Vagina (tissue), 2 donors: ENCODE results near the gene GJD4. TPM values are rescaled to one million over a fixed set of nuclear protein-coding genes. Genes with fewer than 3 reads are reported as not detected.

Source experiments
- DNase-seq, 2 donors: peaks; one replicate each; pipeline ENCODE4 v3.0.0-alpha.2; 2017; ENCODE audit errors: extremely low spot score in 2 of 2
- H3K27ac ChIP-seq: fragments of 200-600 bp; sonication (generic); one replicate; pipeline ENCODE4 v1.5.1; 2019
- H3K27me3 ChIP-seq: fragments of 200-600 bp; sonication (generic); one replicate; pipeline ENCODE4 v1.5.1; 2019
- H3K36me3 ChIP-seq, 2 donors: fragments of 200-600 bp; sonication (generic); one replicate each; pipeline ENCODE4 v1.5.1; 2017 to 2019
- H3K4me1 ChIP-seq: fragments of 200-600 bp; sonication (generic); one replicate; pipeline ENCODE4 v1.5.1; 2019
- H3K4me3 ChIP-seq, 2 donors: fragments of 200-600 bp; sonication (generic); 1 replicate in 1 of 2; 2 replicates in 1 of 2; pipeline ENCODE4 v1.5.1; 2016 to 2019
- H3K9me3 ChIP-seq: fragments of 200-600 bp; sonication (generic); one replicate; pipeline ENCODE4 v1.5.1; 2019
- POLR2A ChIP-seq, 2 donors: fragments of 450-650 bp; IDR thresholded peaks; one replicate each; pipeline ENCODE4 v1.6.1; 2017; ENCODE audit warnings: antibody characterized with exemption in 2 of 2, mild to moderate bottlenecking in 2 of 2, moderate library complexity in 2 of 2
- POLR2AphosphoS5 ChIP-seq, 2 donors: sonication (generic); formaldehyde crosslinking; IDR thresholded peaks; one replicate each; pipeline ENCODE4 v1.9.0; 2017; ENCODE audit warnings: antibody characterized with exemption in 2 of 2, mild to moderate bottlenecking in 2 of 2, low read depth in 1 of 2; ENCODE audit not compliant: insufficient read depth in 1 of 2
- intact Hi-C: fragments of 100-400 bp; cut with DNase I; formaldehyde crosslinking; loops from one replicate; pipeline ENCODE4 v1.15.1; 2023
- total RNA-seq: library from RNA; depleted of rRNA; stranded (reverse); fragments of >200 nt; gene quantifications from one replicate; pipeline ENCODE4 v1.2.3, GENCODE V29; 2016
- TF ChIP-seq, protein P1 (sequence below), 3 experiments: fragments of 450-650 bp in 2 of 3; fragments of 200-600 bp in 1 of 3; sonication (generic) in 1 of 3; IDR thresholded peaks; one replicate each; pipeline ENCODE4 v1.5.1; 2017 to 2019; ENCODE audit warnings: antibody characterized with exemption in 3 of 3, mild to moderate bottlenecking in 2 of 3, moderate library complexity in 2 of 3

GJD4 gene
- total RNA-seq, 1 donor from 2014 or later = not detected

DNA sequence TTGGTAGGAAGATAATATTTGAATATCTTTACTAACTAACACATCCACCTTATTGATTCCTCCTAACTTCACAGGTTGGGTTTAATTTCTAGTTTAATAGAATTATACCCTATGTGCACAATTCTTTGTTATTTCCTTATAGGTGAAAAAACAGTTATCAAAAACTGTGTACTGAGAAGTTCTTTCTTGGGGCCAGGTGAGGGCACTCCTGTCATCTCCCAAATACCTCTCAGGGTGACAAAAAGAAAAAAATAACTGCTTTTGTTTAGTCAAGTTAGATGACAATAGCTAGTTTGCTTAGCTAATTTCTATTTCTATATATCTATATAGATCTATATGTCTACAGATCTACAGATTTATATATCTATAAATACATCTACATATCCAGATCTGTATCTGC, 26.9 kb downstream of the GJD4 start:
- Histone ChIP-seq H3K27me3 (no peaks in the 10 kb centered on the region), H3K4me1 (no peaks in the 10 kb centered on the region), H3K4me3 (no peak overlapping the region), H3K9me3 (no peaks in the 10 kb centered on the region), H3K36me3 (no peaks in the 10 kb centered on the region), H3K27ac (no peak overlapping the region)
- intact Hi-C loops = no loop called here
- TF ChIP-seq POLR2AphosphoS5 (IDR thresholded peaks at IDR 0.05; ENCODE audit: insufficient read depth in 1 of 2, low read depth in 1 of 2) (no peak), POLR2A (IDR thresholded peaks at IDR 0.05) (no peak)
- TF ChIP-seq, protein P1, sequence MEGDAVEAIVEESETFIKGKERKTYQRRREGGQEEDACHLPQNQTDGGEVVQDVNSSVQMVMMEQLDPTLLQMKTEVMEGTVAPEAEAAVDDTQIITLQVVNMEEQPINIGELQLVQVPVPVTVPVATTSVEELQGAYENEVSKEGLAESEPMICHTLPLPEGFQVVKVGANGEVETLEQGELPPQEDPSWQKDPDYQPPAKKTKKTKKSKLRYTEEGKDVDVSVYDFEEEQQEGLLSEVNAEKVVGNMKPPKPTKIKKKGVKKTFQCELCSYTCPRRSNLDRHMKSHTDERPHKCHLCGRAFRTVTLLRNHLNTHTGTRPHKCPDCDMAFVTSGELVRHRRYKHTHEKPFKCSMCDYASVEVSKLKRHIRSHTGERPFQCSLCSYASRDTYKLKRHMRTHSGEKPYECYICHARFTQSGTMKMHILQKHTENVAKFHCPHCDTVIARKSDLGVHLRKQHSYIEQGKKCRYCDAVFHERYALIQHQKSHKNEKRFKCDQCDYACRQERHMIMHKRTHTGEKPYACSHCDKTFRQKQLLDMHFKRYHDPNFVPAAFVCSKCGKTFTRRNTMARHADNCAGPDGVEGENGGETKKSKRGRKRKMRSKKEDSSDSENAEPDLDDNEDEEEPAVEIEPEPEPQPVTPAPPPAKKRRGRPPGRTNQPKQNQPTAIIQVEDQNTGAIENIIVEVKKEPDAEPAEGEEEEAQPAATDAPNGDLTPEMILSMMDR (IDR thresholded peaks at IDR 0.05) = no peak
- no peak for DNase-seq

DNA sequence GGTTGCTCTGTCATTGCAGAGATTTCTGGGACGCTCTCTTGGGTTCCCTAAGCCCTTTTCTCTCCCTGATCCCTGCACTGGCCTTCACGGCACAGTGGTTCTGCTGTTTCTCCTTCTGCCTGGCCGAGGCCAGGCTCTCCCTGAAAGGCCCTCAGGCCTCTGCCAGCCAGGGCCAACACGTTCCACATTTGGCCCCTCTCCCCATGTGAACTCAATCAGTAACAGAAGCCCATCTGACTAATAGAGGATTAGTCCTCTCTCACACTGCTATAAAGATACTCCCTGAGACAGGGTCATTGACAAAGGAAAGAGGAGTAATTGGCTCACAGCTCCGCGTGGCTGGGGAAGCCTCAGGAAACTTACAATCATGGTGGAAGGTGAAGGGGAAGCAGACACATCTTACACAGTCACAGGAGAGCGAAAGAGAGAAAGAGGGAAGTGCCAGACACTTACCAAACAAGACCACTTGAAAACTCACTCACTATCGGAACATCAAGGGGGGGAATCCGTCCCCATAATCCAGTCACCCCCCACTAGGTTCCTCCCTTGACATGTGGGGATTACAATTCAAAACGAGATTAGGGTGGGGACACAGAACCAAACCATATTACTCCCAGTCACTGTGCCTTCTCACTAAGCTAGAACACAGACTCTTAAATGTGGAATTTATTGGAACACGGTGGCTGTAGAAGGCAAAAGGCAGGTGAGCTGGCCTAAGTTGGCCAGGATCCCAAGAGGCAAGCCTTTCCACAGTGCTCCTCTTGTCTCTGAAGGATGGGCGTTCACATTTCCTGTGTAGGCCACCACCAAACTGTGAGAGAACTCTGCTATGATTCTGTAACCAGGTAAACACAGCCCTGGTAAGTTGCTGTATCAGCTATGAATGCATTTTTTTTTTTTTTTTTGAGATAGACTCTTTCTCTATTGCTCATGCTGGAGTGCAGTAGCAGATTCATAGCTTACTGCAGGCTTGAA, 28.2 kb downstream of the GJD4 start:
- TF ChIP-seq, protein P1 (IDR thresholded peaks at IDR 0.05) = no peak
- no peak for TF ChIP-seq POLR2AphosphoS5 (IDR thresholded peaks at IDR 0.05; ENCODE audit: insufficient read depth in 1 of 2, low read depth in 1 of 2)
- TF ChIP-seq POLR2A (IDR thresholded peaks at IDR 0.05) = no peak
- intact Hi-C loops = no loop called here
- no peaks in the 10 kb centered on the region for H3K9me3 ChIP-seq
- H3K4me3 ChIP-seq = no peak overlapping the region
- H3K27me3 ChIP-seq = no peaks in the 10 kb centered on the region
- H3K27ac ChIP-seq = no peak overlapping the region
- DNase-seq = no peak
- H3K36me3 ChIP-seq = no peaks in the 10 kb centered on the region
- no peaks in the 10 kb centered on the region for H3K4me1 ChIP-seq

DNA sequence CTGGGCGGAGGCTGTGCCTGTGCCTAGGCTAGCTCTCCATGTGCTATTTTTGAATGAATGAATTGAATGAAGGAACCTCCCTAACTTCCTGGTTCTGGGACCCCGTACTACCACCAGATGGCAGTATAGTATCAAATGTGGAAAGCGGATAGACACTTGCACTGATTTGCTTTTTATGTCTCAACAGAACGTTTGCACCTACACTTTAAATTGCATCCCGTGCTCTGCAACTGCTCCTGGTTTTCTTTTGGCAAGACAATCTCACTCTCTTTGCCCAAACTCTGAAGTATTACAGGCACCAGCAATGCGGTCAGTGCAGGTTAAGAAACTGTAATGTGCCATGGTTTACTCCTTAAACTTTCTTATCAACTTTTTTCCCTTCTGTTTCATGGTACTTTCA, 30.4 kb downstream of the GJD4 start:
- H3K9me3 ChIP-seq = no peaks in the 10 kb centered on the region
- no peak for DNase-seq
- H3K27ac ChIP-seq = no peak overlapping the region
- peak in 1 of 2 donors; percentile 59 for TF ChIP-seq POLR2AphosphoS5 (IDR thresholded peaks at IDR 0.05; ENCODE audit: insufficient read depth in 1 of 2, low read depth in 1 of 2)
- TF ChIP-seq, protein P1 (IDR thresholded peaks at IDR 0.05) = peak; percentile 51 to 91 (median 81)
- TF ChIP-seq POLR2A (IDR thresholded peaks at IDR 0.05) = no peak
- H3K4me3 ChIP-seq = no peak overlapping the region
- intact Hi-C loops = loop anchor here (5.0 kb wide), 1 partner anchor 1142 kb away; no protein-coding TSS in a partner anchor
- H3K36me3 ChIP-seq = no peaks in the 10 kb centered on the region
- peaks cover 7% of the 10 kb centered on the region for H3K4me1 ChIP-seq
- H3K27me3 ChIP-seq = no peaks in the 10 kb centered on the region

DNA sequence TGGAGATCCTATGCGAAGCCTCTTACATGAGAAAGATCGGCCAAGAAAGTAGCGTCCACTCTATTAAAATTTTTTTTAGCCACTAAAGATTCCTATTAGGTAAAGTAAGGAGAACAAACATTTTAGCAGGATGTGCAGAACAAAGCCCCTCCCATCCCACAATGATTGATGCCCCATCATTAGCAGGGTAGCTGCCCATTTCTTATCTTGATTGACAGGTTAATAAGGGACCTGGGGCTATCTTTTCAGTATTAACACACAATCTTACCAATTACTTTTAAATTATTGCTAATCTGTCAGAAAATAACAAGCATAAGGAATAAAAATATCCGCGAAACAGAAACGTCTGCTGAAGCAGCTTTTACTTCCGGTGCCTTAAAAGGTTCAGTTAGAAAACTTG, 31.8 kb downstream of the GJD4 start:
- H3K4me3 ChIP-seq = no peak overlapping the region
- H3K27ac ChIP-seq = no peak overlapping the region
- no peaks in the 10 kb centered on the region for H3K27me3 ChIP-seq
- intact Hi-C loops = loop anchor here (5.0 kb wide), 1 partner anchor 1140 kb away; no protein-coding TSS in a partner anchor
- no peaks in the 10 kb centered on the region for H3K36me3 ChIP-seq
- no peaks in the 10 kb centered on the region for H3K9me3 ChIP-seq
- DNase-seq = no peak
- TF ChIP-seq POLR2AphosphoS5 (IDR thresholded peaks at IDR 0.05; ENCODE audit: insufficient read depth in 1 of 2, low read depth in 1 of 2) = no peak
- H3K4me1 ChIP-seq = peaks cover 12% of the 10 kb centered on the region

DNA sequence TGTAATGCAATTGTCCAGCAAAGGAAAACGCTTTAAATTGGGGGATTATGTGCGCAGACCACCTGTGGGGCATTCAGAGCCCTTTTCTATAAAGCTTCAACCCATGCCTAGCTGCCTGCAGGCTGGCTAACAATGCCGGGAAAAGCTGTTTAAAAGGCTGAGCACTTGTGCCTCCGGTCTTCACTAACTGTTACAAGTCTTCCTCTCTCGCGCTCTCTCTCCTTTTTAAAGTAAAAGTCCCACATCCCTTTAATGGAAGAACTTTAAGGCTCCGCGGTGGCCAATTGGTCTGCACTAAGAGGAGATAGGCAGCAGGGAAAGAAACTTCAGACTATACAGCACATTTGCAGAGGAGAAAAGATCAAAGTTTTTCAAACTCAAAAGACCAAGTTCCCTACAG, 32.3 kb downstream of the GJD4 start:
- no peak overlapping the region for H3K27ac ChIP-seq
- peaks cover 14% of the 10 kb centered on the region for H3K4me1 ChIP-seq
- no peaks in the 10 kb centered on the region for H3K27me3 ChIP-seq
- intact Hi-C loops = loop anchor here (5.0 kb wide), 1 partner anchor 1140 kb away; no protein-coding TSS in a partner anchor
- no peak overlapping the region for H3K4me3 ChIP-seq
- H3K9me3 ChIP-seq = no peaks in the 10 kb centered on the region
- TF ChIP-seq, protein P1 (IDR thresholded peaks at IDR 0.05) = no peak
- no peak for TF ChIP-seq POLR2A (IDR thresholded peaks at IDR 0.05)
- TF ChIP-seq POLR2AphosphoS5 (IDR thresholded peaks at IDR 0.05; ENCODE audit: insufficient read depth in 1 of 2, low read depth in 1 of 2) = no peak
- no peaks in the 10 kb centered on the region for H3K36me3 ChIP-seq
- no peak for DNase-seq
